Measurements from ENCODE around the gene ROBO1.
"Not testable (repeated sequence)": the region's sequence is repeated elsewhere in the genome, so short reads cannot be mapped to it uniquely, and the experiment has no call there.

Gene ROBO1

DNA sequence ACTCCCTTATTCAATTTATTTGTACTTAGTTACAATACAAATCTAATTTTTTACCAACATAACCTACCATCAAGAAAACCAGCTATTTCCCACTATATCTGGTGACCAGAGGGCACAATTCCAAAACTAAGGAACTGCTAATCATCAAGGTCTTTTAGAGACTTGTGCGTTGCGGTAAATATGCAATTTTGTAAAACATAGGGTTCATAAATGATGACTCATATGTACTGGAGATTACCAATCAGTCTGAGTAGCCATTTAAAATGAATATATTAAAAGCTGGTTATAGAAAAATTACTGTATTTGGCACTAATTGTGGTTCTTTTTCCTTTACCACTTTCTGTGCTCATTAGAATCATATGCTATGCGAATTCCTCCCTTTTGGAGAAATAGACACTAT is 859.6 kb downstream of the ROBO1 start:
- peak; percentile 43 for DNase-seq (ENCODE audit: low spot score)

GRCh38 chr3:78907367-78907766 is 860.4 kb downstream of the ROBO1 start:
- DNase-seq (ENCODE audit: low spot score): peak; percentile 47

DNA sequence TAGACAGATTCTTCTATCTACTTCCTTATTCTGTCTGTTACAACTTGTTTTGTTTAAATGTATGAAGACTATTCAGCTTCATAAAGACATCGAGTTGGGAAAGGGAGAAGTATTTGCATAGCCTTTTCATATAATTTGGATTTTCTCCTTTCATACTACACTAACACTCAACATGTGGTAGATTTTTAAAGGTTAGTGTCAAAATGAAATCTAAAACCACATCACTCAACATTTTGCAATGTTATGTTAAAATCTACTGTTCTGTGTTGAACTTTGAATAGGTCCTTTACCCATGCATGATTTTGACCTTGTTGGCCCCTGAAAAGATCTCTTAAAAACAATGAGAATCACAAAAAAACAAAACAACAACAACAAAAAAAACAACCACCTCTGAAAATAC is 860.9 kb downstream of the ROBO1 start:
- no peak for DNase-seq (ENCODE audit: low spot score)

DNA sequence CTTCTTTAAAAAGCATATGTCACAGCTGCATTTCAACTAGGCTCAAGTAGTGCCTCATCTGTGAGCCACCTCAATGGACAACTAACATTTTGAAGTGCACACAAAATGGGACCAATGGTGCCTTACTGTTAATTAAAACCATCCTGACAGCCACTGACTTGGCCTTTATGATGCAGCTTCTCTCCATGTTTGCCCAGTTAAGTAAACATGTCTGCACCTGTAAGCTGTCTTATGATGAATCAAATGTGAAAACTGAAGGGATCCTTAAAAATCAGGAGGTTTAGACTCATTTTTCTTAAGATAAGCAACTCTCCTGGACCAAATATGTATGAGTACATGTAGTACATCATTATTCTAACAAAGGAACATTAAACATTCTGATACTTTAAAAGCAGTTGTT is 861.6 kb downstream of the ROBO1 start:
- no peak for DNase-seq (ENCODE audit: low spot score)

DNA sequence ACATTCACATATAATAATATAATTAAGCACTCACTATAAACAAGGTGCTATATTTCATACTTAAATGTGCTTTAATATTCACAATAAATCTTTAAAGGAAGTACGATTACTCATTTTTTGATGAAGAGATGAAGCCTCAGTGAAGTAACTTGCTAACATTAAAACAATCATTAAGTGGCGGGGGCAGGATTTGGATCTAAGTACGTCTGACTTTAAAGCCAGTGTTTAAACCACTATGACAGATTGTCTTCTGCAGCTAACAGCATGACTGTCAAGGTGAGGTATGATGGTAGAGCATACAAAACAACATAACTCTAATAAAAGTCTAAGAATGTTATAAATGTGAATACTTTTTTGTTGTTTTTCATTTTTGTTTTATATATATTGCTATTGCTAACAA is 862.1 kb downstream of the ROBO1 start:
- no peak for DNase-seq (ENCODE audit: low spot score)

- DNase-seq (ENCODE audit: low spot score): no peak
These were observed 866.3 kb downstream of the ROBO1 start for GRCh38 chr3:78901544-78901943.

GRCh38 chr3:78900880-78901279 is 866.9 kb downstream of the ROBO1 start:
- DNase-seq (ENCODE audit: low spot score): no peak

- peak; percentile 39 for DNase-seq (ENCODE audit: low spot score)
These were observed 867.4 kb downstream of the ROBO1 start for GRCh38 chr3:78900426-78900825.

- DNase-seq (ENCODE audit: low spot score): no peak
These were observed 872.3 kb downstream of the ROBO1 start for GRCh38 chr3:78895528-78895927.

DNA sequence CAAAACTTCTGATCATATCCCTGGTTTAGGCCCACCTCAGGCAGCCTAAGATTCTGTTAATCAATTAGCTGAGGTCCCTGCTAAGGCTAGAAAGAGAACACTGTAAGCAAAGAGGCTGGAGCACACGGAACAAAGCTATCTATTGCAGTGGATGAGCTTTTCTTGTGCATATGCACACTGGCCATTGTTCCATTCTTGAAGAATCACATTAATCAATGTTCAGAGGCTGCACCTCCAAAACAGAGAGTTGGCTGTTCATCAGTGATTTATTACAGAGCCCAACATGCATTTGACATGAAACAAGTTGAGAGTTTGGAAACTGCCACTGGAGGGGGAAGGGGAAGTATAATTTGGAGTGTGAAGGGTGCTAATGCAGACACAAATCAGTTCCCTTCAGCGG is 873.0 kb downstream of the ROBO1 start:
- no peak for DNase-seq (ENCODE audit: low spot score)

GRCh38 chr3:78893161-78893560 is 874.6 kb downstream of the ROBO1 start:
- DNase-seq (ENCODE audit: low spot score): no peak

DNA sequence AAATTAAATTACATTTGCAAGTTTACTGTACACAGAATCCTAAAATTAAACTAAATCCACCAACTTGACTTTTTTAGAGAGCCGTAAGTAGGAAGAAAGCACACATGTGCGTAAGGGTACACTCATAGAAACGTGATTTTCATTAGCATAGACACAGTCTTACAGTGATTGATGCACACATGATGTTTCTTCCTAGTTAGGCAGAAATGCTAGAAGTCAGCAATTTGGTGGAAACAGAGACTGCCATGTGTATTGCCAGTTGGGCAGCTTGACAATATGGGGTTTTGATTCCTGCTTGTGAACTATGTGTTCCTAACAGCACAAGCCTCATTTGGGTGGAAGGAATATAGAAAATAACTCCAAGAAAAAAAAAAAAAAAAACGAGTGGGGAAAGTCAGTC is 878.5 kb downstream of the ROBO1 start:
- DNase-seq (ENCODE audit: low spot score): no peak

DNA sequence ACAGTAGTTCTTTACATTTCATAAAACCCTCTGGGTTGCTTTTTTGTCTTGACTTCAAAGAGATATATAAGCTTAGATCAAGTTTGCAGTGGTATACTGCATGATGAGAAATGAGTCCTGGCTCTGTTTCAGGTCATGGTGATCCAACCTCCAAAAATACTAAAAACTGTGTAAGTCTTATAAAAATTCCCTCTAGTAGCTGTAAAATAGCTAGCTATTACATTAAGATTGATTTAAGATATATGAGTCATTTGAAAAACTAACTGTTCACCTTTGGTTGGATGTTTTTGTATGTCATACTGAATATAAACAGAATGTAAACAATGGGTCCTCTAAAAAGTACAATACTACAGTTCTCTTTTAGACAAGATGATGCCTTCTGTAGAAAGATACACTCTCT is 879.2 kb downstream of the ROBO1 start:
- no peak for DNase-seq (ENCODE audit: low spot score)

DNA sequence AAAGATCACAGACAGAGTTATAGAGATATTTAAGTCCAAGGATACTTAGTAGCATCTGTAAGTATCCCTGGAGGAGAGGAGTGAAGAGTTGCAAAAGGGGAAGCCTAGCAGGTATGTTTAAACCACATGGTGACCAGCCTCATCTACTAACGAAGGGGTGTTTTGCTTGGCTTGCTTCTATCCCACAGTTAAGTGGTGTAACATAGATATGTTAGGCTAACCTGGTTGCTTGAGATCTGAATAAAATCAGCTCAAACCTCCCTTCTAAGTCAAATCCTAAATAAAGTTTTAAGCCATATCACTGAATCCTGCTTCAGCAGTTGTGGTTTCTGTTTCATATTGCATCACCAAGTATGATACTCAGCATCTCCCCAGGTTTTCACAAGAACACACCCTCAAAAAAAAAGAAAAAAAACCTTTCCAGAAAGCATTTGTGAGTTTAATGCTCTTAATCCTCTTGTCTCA is 880.2 kb downstream of the ROBO1 start:
- no peak for DNase-seq (ENCODE audit: low spot score)

DNA sequence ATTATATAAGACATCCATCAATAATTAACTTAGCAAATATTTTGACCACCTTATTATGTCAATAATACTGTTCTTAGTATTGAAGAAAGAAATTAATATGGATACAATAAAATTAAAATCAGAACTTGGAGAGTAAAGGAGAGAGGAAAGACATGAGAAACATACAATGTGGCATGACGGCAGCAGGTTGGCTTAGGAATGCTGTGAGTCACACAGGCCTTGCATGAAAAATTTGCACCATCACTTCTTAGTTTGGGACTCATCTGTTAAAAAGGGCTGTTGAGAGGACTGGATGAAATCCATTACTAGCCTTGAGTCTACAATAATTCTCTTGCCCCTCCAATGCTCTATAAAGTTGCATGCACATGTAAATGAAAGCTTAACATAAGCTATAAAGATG is 880.8 kb downstream of the ROBO1 start:
- DNase-seq (ENCODE audit: low spot score): no peak

- DNase-seq (ENCODE audit: low spot score): not testable (repeated sequence)
These were observed 883.2 kb downstream of the ROBO1 start for GRCh38 chr3:78884567-78884966.

DNA sequence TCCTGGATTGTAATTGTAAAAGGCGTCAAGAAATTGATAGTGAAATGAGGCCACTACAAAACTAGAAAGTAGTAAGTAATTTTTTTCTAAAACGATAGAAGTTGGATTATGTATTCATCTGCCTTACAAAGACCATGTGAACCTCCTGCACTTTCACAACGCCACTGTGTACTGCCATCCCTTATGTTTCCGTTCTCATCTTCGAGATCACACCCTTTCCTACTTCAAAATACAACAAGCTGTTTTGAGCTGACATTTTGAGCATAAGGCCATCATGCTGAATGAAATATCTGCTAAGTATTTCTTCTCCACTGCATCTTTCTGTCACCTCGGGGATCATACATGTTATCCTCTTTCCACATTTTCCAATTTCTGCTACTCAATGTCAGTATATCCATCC is 885.5 kb downstream of the ROBO1 start:
- DNase-seq (ENCODE audit: low spot score): no peak

DNA sequence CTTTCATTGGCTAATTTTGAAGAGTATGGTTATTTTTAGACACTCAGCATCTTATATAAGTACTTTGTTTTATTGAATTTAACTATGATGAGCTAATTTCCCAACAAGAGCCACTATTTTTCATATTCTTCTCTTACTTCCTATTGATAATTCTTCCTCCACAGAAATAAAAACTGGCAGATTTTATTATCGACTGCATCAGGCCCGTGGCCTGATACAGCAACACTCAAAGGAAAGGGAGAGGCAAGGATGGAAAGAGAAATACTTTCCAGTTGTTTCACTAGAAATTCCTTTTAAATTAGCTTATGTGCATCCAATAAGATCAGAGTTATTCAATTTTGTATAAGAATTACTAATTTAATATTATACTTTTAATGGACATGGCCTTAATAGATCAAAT is 886.3 kb downstream of the ROBO1 start:
- no peak for DNase-seq (ENCODE audit: low spot score)

DNA sequence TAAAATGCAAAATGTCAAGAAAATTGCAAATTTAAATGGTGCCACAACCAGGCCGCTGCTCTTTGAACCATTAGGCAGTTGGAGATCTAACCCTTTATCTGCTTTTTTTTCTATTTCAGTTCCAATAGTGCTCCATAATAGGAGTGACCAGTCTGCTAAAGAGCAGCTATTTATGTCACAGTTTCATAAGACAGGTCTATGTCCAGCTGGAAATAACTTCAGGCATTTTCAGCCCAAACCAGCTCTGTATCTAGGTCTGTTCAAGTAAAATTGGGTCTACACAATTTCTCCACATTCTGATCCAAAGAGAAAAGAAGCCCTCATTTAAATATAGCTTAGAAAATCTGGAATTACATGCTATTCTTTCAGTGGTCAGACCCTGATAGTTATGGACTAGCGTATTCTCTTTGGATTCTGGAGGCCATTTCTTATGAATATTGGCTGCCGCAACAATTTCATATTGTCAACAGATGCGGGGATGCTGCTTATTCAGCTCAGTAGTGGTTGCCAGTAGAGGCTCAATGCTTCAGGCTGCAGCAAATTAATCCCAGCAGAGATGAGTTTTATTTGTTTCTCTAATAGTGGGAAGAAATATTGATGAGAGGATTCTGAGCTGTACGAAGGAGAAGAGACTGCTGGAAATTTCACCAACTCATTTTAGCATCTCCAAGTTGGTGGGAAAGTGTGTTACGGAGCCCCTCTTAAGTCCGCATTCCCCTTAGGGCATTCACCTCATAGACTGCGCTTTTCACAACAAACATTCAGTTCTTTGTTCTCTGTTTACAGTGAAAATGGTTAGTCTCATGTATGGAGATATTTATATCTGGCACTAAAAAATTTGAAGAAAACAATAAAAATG is 887.0 kb downstream of the ROBO1 start:
- no peak for DNase-seq (ENCODE audit: low spot score)

GRCh38 chr3:78879295-78879860 is 888.4 kb downstream of the ROBO1 start:
- DNase-seq (ENCODE audit: low spot score): peak; percentile 42

DNA sequence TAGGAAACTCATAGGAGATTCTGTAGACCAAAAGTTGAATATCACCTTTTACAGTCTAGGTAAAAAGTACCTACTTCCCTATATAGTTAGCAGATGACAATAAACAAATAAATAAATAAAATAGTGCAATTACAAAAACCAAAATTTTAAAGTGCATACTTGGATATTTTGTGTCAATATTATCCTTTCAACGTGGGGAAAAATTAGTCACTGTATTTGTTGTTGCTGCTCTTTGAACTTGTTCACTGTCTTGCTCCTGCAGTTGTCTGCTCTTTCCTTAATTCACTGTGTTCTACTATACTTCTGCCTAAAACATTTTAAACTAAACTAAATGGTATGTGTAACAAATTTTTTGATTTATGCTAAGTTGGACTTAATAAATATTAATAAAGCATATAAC is 889.0 kb downstream of the ROBO1 start:
- no peak for DNase-seq (ENCODE audit: low spot score)

DNA sequence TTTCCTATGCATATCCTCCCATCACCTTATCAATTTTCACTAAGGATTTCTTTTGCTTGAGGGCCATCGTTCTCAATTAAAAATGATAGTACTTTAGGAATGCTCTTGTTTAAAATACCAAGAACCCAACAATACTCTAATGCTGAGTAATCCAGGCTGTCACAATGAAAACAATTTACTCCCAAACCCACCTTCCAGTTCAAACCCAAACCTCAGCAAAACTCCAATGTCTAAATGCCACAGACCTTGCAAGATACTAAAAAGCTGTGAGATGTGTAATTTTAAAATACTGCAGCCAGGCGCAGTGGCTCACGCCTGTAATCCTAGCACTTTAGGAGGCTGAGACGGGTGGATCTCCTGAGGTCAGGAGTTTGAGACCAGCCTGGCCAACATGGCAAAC is 889.8 kb downstream of the ROBO1 start:
- no peak for DNase-seq (ENCODE audit: low spot score)

DNA sequence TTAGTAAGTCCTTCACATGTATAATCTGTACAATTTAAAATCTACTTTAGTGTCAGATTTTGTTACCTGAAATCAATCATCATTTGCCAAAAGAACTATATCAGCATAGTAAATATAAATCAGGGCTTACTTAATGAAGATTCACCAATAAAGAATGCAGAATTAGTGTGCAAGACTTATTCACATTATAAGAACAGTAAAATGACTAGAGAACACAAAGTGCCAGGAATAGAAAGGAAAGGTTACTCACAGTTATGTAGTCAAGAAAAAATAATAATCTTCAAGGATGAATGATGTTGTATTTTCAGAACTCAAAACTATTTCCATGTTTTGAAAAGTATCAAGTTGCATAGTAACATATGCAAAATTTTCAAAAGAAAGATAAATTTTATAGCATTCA is 891.9 kb downstream of the ROBO1 start:
- no peak for DNase-seq (ENCODE audit: low spot score)

DNA sequence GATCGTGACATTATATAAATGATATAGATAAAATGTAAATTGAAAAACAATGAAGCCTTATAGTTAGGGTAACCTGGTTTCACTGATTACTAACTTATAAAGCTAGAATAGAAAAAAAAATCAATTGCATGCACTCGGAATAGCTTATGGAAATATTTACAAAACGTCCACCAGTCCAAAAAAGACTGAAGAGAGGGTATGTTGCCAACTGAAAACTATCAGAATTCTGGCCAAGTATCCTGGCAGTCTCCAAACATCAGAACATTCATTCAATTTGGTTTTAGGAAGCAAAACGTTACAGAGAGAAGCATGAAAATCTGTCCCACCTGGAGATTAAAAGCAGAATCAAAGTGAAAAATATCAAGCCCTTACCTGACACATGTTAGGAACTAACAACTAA is 892.4 kb downstream of the ROBO1 start:
- DNase-seq (ENCODE audit: low spot score): no peak

Data from SW480 (cell line).